Chondrocyte (in vitro differentiated cells): ENCODE data around the gene BTG3. TPM values are rescaled to one million over a fixed set of nuclear protein-coding genes. Genes with fewer than 3 reads are reported as not detected.

ENCODE experiments used
- DNase-seq: peaks from one replicate; pipeline ENCODE4 v3.0.0; 2021; ENCODE audit warnings: mixed read lengths, low spot score
- H3K27ac Mint-ChIP-seq: one replicate; pipeline ENCODE4 v1.8.0; 2021; ENCODE audit warnings: mild to moderate bottlenecking, moderate library complexity, mixed read lengths; ENCODE audit not compliant: unreplicated experiment
- H3K27me3 Mint-ChIP-seq: 2 replicates; pipeline ENCODE4 v1.8.0; 2021; ENCODE audit warnings: low read depth, mixed read lengths
- H3K36me3 Mint-ChIP-seq: 2 replicates; pipeline ENCODE4 v1.8.0; 2021; ENCODE audit warnings: low read depth, mixed read lengths
- H3K4me1 Mint-ChIP-seq: 2 replicates; pipeline ENCODE4 v1.8.0; 2021; ENCODE audit warnings: low read depth, mild to moderate bottlenecking, mixed read lengths
- H3K4me3 Mint-ChIP-seq: one replicate; pipeline ENCODE4 v1.8.0; 2021; ENCODE audit warnings: mild to moderate bottlenecking, moderate library complexity, mixed read lengths; ENCODE audit not compliant: unreplicated experiment
- H3K9me3 Mint-ChIP-seq: 2 replicates; pipeline ENCODE4 v1.8.0; 2021; ENCODE audit warnings: low read depth, mixed read lengths
- CTCF ChIP-seq: fragments of 200-600 bp; sonication (generic); IDR thresholded peaks from 2 replicates; pipeline ENCODE4 v1.5.0; 2021; ENCODE audit warnings: antibody characterized with exemption, mild to moderate bottlenecking, moderate library complexity
- total RNA-seq: library from RNA; stranded (reverse); gene quantifications from 3 replicates; pipeline ENCODE4 v1.2.1, GENCODE V29; 2021

BTG3 gene
- total RNA-seq, 1 donor from 2014 or later, result 22.0 TPM

GRCh38 chr21:17580319-17580718 lies 32.4 kb downstream of the BTG3 start:
- no peak for TF ChIP-seq CTCF
- Mint-ChIP-seq H3K4me1 (no peaks in the 10 kb centered on the region), H3K27me3 (peaks cover 24% of the 10 kb centered on the region), H3K4me3 (no peak overlapping the region), H3K27ac (no peak overlapping the region), H3K9me3 (no peaks in the 10 kb centered on the region), H3K36me3 (no peaks in the 10 kb centered on the region)
- DNase-seq, result no peak

- DNase-seq, result no peak
- H3K4me1 Mint-ChIP-seq, result no peaks in the 10 kb centered on the region
- no peak overlapping the region for H3K27ac Mint-ChIP-seq
- no peaks in the 10 kb centered on the region for H3K9me3 Mint-ChIP-seq
- no peak overlapping the region for H3K4me3 Mint-ChIP-seq
- H3K36me3 Mint-ChIP-seq, result no peaks in the 10 kb centered on the region
- H3K27me3 Mint-ChIP-seq, result peaks cover 30% of the 10 kb centered on the region
- TF ChIP-seq CTCF, result no peak
These were observed 33.8 kb downstream of the BTG3 start for GRCh38 chr21:17578876-17579275.

- DNase-seq, result no peak
- Mint-ChIP-seq H3K27me3 (peaks cover 34% of the 10 kb centered on the region), H3K4me1 (no peaks in the 10 kb centered on the region), H3K9me3 (no peaks in the 10 kb centered on the region), H3K4me3 (no peak overlapping the region), H3K36me3 (no peaks in the 10 kb centered on the region), H3K27ac (no peak overlapping the region)
- TF ChIP-seq CTCF, result no peak
These were observed 34.5 kb downstream of the BTG3 start for GRCh38 chr21:17578162-17578561.

GRCh38 chr21:17577701-17578100 lies 35.0 kb downstream of the BTG3 start:
- no peak for TF ChIP-seq CTCF
- Mint-ChIP-seq H3K27ac (no peak overlapping the region), H3K9me3 (no peaks in the 10 kb centered on the region), H3K4me1 (no peaks in the 10 kb centered on the region), H3K27me3 (peaks cover 35% of the 10 kb centered on the region), H3K4me3 (no peak overlapping the region), H3K36me3 (no peaks in the 10 kb centered on the region)
- DNase-seq, result no peak

DNA sequence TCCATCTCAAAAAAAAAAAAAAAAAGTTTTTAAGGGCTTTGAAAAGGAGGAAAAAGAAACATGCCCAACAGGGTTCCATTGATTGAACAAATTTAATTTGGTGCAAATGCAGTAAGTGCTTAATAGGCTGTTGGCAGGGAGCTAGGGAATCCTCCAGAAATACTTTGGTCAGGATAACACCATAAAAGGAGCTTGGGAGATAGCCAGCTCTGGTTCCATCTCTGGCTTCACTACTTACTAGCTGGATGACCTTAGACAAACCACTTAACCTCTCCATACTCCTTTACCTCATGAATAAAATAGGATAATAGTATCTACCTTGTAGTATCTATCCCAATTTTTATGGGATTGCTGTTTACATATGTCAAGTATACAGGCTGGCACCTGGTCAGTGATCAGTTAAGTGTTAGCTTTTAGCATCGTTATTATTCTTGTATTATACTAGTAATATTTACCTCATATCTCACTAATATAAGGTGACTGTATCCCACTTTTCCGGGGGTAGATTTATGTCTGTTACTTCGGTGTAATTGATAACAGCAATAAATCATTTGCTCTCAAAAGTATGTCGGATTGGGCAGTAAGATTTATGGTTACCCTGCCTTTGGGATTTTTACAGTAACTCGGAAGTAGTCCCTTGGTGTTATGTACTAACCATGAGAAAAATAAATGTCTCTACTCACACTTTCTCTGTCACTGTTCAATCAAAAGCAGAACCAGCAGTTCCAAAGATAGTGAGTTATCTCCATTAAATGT lies 36.4 kb downstream of the BTG3 start:
- no peaks in the 10 kb centered on the region for H3K9me3 Mint-ChIP-seq
- no peak overlapping the region for H3K4me3 Mint-ChIP-seq
- no peaks in the 10 kb centered on the region for H3K4me1 Mint-ChIP-seq
- H3K27me3 Mint-ChIP-seq, result peaks cover 30% of the 10 kb centered on the region
- no peak for TF ChIP-seq CTCF
- no peak overlapping the region for H3K27ac Mint-ChIP-seq
- DNase-seq, result no peak
- H3K36me3 Mint-ChIP-seq, result no peaks in the 10 kb centered on the region
